ENCODE results near the gene ELF4. TPM values are rescaled to one million over a fixed set of nuclear protein-coding genes. Genes with fewer than 3 reads are reported as not detected.

ELF4 gene
- total and polyA plus RNA-seq, 3 experiments from 2014 or later = 19.5 to 24.7 (median 23.8) TPM

DNA sequence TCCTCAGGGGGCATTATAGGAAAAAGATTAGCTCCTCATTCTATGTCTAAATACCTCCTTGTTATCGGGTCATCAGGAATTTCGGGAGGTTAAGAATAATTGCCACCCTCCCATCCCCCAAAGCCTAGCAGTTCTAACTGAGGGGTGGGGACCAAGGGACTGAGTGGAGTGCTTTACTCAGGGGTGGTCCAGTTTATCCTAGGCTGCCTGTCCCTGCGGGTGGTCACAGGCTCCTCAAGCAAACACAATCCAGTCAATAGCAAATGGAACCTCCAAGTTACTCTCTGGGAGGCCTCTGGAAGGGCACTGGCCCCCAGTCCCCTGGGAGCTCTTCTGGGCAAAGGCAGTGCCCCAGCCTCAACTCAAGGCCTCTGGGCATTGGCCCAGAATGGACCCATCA, 6.7 kb downstream of the ELF4 start:
- CTCF ChIA-PET = interaction anchor here (7.4 kb wide), 1 partner anchor 23 kb away, joined by 36 read pairs; no protein-coding TSS in a partner anchor
- H3K36me3 ChIP-seq (ENCODE audit: insufficient read depth, low read length) = no peaks in the 10 kb centered on the region
- H3K27me3 Mint-ChIP-seq = peaks cover 0 to 1% of the 10 kb centered on the region in 2 donors
- no peaks in the 10 kb centered on the region for H3K9me3 ChIP-seq (ENCODE audit: low read length)
- peaks cover 49% of the 10 kb centered on the region for H3K4me1 ChIP-seq (ENCODE audit: insufficient read depth, low read length)
- H3K9me3 Mint-ChIP-seq = no peaks in the 10 kb centered on the region
- no peak overlapping the region for H3K4me3 ChIP-seq (ENCODE audit: low read length)
- H3K4me3 Mint-ChIP-seq = no peak overlapping the region
- peaks cover 0 to 15% (median 3%) of the 10 kb centered on the region in 3 donors for H3K36me3 Mint-ChIP-seq
- DNase-seq = no peak
- H3K27ac ChIP-seq (ENCODE audit: low read depth, low read length) = no peak overlapping the region
- H3K4me1 Mint-ChIP-seq = peaks cover 61 to 88% (median 86%) of the 10 kb centered on the region in 3 donors
- peak overlapping the region in 1 of 8 donors; percentile 78 for H3K27ac Mint-ChIP-seq
- H3K27me3 ChIP-seq (ENCODE audit: insufficient read depth, low read length, poor library complexity, severe bottlenecking) = no peaks in the 10 kb centered on the region
- POLR2A ChIA-PET = no interaction called here

DNA sequence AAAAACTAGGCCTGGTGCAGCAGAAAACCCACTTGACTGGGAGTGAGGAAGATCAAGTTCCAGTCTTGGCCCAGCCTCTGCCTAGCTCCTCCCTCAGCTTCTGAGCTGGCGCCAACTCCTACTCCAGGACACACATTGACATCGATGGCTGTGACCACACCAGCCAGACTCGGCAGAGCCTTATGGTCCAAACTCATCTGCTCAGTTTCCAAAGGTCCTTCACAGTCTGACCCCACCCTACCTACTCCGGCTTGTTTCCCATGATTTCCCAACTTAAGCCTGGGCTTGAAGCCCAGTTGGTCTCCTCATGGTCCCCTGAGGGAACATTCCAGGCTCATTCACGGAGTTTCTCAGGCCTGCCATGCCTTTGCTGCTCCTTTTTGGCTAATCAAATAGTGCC, 10.1 kb downstream of the ELF4 start:
- H3K27ac Mint-ChIP-seq = peak overlapping the region; percentile 50 to 93 (median 74)
- H3K27me3 ChIP-seq (ENCODE audit: insufficient read depth, low read length, poor library complexity, severe bottlenecking) = no peaks in the 10 kb centered on the region
- H3K27ac ChIP-seq (ENCODE audit: low read depth, low read length) = peak overlapping the region; percentile 24
- ChIA-PET POLR2A (no interaction called here), CTCF (interaction anchor here (1.0 kb wide), 1 partner anchor 8 kb away, joined by 3 read pairs; no protein-coding TSS in a partner anchor)
- H3K4me3 Mint-ChIP-seq = no peak overlapping the region
- peaks cover 0 to 9% (median 4%) of the 10 kb centered on the region in 3 donors for H3K36me3 Mint-ChIP-seq
- peaks cover 0 to 2% of the 10 kb centered on the region in 2 donors for H3K27me3 Mint-ChIP-seq
- no peaks in the 10 kb centered on the region for H3K36me3 ChIP-seq (ENCODE audit: insufficient read depth, low read length)
- peaks cover 56 to 84% (median 73%) of the 10 kb centered on the region in 3 donors for H3K4me1 Mint-ChIP-seq
- no peaks in the 10 kb centered on the region for H3K9me3 ChIP-seq (ENCODE audit: low read length)
- H3K4me3 ChIP-seq (ENCODE audit: low read length) = no peak overlapping the region
- no peaks in the 10 kb centered on the region for H3K9me3 Mint-ChIP-seq
- DNase-seq = no peak
- H3K4me1 ChIP-seq (ENCODE audit: insufficient read depth, low read length) = peaks cover 49% of the 10 kb centered on the region

DNA sequence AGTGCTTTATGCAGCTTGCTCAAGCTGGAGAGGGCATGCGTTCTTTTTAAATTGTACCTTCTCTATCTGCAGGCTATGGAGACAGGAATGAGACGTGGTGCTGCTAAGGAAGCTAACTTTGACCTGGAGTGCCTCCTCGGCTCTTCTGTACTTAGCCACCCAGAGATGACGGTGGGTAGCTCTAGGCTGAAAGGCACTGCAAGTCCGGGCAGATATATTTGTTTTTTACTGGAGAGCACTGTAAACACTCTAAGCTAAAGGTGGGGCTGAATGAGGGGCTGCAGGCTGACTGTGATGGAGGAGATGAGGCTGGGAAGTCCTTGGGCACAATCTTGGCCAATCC, 12.1 kb downstream of the ELF4 start:
- Mint-ChIP-seq H3K4me3 (peak overlapping the region in 6 of 7 donors; percentile 41 to 71 (median 64)), H3K9me3 (no peaks in the 10 kb centered on the region), H3K27ac (peak overlapping the region; percentile 84 to 98 (median 92)), H3K27me3 (peaks cover 0 to 2% of the 10 kb centered on the region in 2 donors), H3K36me3 (peaks cover 0 to 6% (median 4%) of the 10 kb centered on the region in 3 donors), H3K4me1 (peaks cover 59 to 80% (median 70%) of the 10 kb centered on the region in 3 donors)
- DNase-seq = no peak
- Histone ChIP-seq H3K9me3 (ENCODE audit: low read length) (no peaks in the 10 kb centered on the region), H3K4me3 (ENCODE audit: low read length) (no peak overlapping the region), H3K36me3 (ENCODE audit: insufficient read depth, low read length) (no peaks in the 10 kb centered on the region), H3K4me1 (ENCODE audit: insufficient read depth, low read length) (peaks cover 60% of the 10 kb centered on the region), H3K27ac (ENCODE audit: low read depth, low read length) (peak overlapping the region; percentile 9), H3K27me3 (ENCODE audit: insufficient read depth, low read length, poor library complexity, severe bottlenecking) (no peaks in the 10 kb centered on the region)
- POLR2A ChIA-PET = interaction anchor here (1.1 kb wide), 2 partner anchors 9 to 11 kb away, joined by 3 to 4 read pairs; no protein-coding TSS in a partner anchor
- CTCF ChIA-PET = interaction anchor here (1.1 to 2.8 kb wide), 5 partner anchors 11 to 23 kb away, joined by 3 to 12 read pairs (median 4); no protein-coding TSS in a partner anchor

DNA sequence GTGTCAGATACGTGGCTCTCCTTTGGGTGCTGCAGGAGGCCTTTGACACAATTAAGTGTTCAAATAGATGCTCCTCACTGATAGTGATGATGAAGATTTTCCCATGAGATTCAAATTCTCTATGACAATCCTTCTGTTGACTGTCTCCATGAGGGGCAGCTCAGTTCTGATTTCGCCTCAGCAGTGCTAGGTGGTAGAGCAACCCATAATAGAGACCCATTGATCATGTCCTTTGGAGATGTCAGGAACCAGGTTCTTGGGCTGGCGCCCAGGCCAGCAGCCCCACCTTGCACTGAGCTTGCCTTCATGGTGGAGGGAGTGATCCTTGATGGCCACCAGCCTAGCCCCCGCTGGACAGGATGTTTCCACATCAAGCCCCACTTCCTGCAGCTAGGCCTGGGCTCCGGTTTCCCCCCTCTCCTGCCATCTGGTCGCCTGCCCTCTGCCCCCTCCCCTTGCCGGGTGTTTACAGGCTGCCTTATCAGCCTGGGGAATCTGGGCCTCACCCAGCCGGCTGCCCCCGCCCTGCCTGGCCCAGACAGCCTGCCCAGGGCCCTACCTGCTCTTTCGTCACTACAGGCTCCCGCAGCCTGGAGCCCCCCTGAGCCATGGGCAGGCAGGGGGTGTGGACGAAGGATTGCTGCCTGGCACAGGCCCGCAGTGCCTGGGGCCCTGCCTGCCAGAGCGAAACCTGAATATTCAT, 12.6 kb downstream of the ELF4 start:
- H3K27ac Mint-ChIP-seq = peak overlapping the region; percentile 84 to 98 (median 92)
- H3K4me3 Mint-ChIP-seq = peak overlapping the region in 6 of 7 donors; percentile 41 to 71 (median 64)
- H3K4me1 Mint-ChIP-seq = peaks cover 59 to 80% (median 70%) of the 10 kb centered on the region in 3 donors
- no peaks in the 10 kb centered on the region for H3K9me3 Mint-ChIP-seq
- Histone ChIP-seq H3K27ac (ENCODE audit: low read depth, low read length) (peak overlapping the region; percentile 9), H3K9me3 (ENCODE audit: low read length) (no peaks in the 10 kb centered on the region), H3K27me3 (ENCODE audit: insufficient read depth, low read length, poor library complexity, severe bottlenecking) (no peaks in the 10 kb centered on the region), H3K4me1 (ENCODE audit: insufficient read depth, low read length) (peaks cover 65% of the 10 kb centered on the region), H3K4me3 (ENCODE audit: low read length) (no peak overlapping the region), H3K36me3 (ENCODE audit: insufficient read depth, low read length) (no peaks in the 10 kb centered on the region)
- ChIA-PET CTCF (interaction anchor here (1.1 to 2.8 kb wide), 5 partner anchors 12 to 23 kb away, joined by 3 to 12 read pairs (median 4); no protein-coding TSS in a partner anchor), POLR2A (interaction anchor here (1.1 kb wide), 2 partner anchors 9 to 11 kb away, joined by 3 to 4 read pairs; no protein-coding TSS in a partner anchor)
- DNase-seq = peak in 4 of 5 donors; percentile 21 to 52 (median 43)
- peaks cover 0 to 2% of the 10 kb centered on the region in 2 donors for H3K27me3 Mint-ChIP-seq
- H3K36me3 Mint-ChIP-seq = peaks cover 0 to 5% (median 4%) of the 10 kb centered on the region in 3 donors

DNA sequence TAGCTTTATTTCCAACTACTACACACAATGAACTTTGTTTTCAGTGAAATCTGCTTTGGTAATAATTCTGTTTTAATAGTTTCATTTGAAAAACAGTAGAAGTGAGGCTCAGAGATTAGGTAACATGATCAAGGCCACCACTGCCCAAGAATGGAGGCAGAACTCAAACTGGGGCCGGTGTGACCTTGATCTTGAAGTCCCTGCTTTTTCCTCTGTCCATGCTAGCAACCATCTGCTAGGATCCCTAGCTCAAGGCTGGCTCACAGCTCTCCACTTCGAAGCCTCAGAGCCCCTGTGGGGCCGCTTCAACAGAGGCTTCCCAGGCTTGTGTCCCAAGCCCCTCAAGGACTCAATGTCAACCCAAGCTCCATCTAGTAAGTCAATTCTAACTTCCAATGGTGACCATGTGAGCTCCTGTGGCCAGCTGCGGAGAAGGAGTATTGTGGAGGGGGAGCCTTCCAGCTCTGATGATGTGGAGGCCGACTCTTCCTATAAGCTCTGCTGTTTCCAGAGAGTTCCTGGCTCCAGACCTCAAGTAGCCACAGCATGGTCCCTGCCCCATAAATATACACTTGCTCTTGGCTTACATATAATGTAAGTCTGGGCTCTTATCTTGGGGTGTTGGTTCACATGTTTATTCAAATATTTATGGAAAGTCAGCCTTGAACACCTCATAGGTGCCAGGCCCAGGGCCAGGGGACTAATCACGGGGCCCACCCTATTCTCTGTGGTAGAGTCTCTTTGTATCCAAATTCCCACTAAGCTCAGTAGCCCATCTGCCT, 14.9 kb downstream of the ELF4 start:
- H3K27me3 ChIP-seq (ENCODE audit: insufficient read depth, low read length, poor library complexity, severe bottlenecking) = no peaks in the 10 kb centered on the region
- no peak overlapping the region for H3K4me3 ChIP-seq (ENCODE audit: low read length)
- H3K4me1 ChIP-seq (ENCODE audit: insufficient read depth, low read length) = peaks cover 69% of the 10 kb centered on the region
- ChIA-PET POLR2A (interaction anchor here (1.1 kb wide), 1 partner anchor 13 kb away, joined by 6 read pairs; no protein-coding TSS in a partner anchor), CTCF (interaction anchor here (0.9 to 1.9 kb wide), 7 partner anchors 10 to 35 kb away, joined by 3 to 6 read pairs (median 4); no protein-coding TSS in a partner anchor)
- Mint-ChIP-seq H3K27ac (peak overlapping the region; percentile 59 to 98 (median 82)), H3K36me3 (peaks cover 0 to 2% (median 0%) of the 10 kb centered on the region in 3 donors), H3K27me3 (peaks cover 0 to 2% of the 10 kb centered on the region in 2 donors), H3K9me3 (no peaks in the 10 kb centered on the region), H3K4me3 (peak overlapping the region in 3 of 7 donors; percentile 20 to 74 (median 39)), H3K4me1 (peaks cover 61 to 82% (median 72%) of the 10 kb centered on the region in 3 donors)
- no peak for DNase-seq
- no peaks in the 10 kb centered on the region for H3K36me3 ChIP-seq (ENCODE audit: insufficient read depth, low read length)
- no peaks in the 10 kb centered on the region for H3K9me3 ChIP-seq (ENCODE audit: low read length)
- no peak overlapping the region for H3K27ac ChIP-seq (ENCODE audit: low read depth, low read length)

DNA sequence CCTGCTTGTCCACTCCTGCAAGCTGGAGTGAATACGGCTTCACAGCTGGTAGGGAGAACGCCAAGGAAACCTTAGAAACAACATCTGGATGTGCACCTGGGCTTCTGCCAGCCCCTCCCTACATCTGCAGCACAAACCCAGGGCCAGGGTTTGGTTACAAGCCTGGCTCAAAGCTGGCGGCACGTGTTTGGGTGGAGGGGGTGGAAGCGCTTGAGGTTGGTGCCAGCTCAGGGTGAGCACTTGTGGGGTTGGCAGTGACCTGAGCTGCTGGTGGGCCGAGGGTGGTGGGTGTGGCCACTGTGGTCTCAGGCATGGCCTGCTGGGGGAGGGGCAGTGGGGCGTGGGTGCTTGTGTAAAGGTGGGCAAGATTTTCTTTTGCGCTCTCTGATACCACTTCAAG, 15.6 kb downstream of the ELF4 start:
- peaks cover 59 to 78% (median 70%) of the 10 kb centered on the region in 3 donors for H3K4me1 Mint-ChIP-seq
- CTCF ChIA-PET = interaction anchor here (0.9 to 1.9 kb wide), 4 partner anchors 9 to 26 kb away, joined by 4 to 6 read pairs (median 4); no protein-coding TSS in a partner anchor
- no peaks in the 10 kb centered on the region for H3K36me3 ChIP-seq (ENCODE audit: insufficient read depth, low read length)
- H3K27me3 ChIP-seq (ENCODE audit: insufficient read depth, low read length, poor library complexity, severe bottlenecking) = no peaks in the 10 kb centered on the region
- DNase-seq = peak in 1 of 5 donors; percentile 5
- no peak overlapping the region for H3K4me3 ChIP-seq (ENCODE audit: low read length)
- H3K4me3 Mint-ChIP-seq = peak overlapping the region in 3 of 7 donors; percentile 20 to 39 (median 37)
- H3K27ac Mint-ChIP-seq = peak overlapping the region; percentile 58 to 98 (median 82)
- POLR2A ChIA-PET = interaction anchor here (1.1 kb wide), 1 partner anchor 12 kb away, joined by 6 read pairs; no protein-coding TSS in a partner anchor
- no peaks in the 10 kb centered on the region for H3K9me3 ChIP-seq (ENCODE audit: low read length)
- peaks cover 0 to 2% of the 10 kb centered on the region in 2 donors for H3K27me3 Mint-ChIP-seq
- H3K27ac ChIP-seq (ENCODE audit: low read depth, low read length) = no peak overlapping the region
- peaks cover 64% of the 10 kb centered on the region for H3K4me1 ChIP-seq (ENCODE audit: insufficient read depth, low read length)
- peaks cover 0 to 2% (median 0%) of the 10 kb centered on the region in 3 donors for H3K36me3 Mint-ChIP-seq
- no peaks in the 10 kb centered on the region for H3K9me3 Mint-ChIP-seq

DNA sequence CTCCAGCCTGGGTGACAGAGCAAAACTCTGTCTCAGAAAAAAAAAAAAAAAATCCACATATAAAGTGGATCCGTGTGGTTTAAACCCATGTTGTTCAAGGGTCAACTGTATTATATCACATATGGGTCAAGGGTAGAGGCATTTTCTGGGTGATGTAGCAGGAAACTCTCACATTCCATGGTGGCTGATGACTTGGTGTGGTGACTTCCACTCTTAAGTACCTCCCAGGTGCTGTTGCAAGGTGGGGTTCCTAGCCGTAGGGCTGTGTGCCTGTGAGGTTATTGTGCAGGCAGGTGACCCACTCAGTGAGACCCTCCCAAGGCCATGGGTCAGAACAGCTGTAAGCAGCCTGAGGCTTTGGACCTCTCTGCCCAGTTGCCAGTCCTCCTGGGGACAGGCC, 17.0 kb downstream of the ELF4 start:
- ChIA-PET CTCF (interaction anchor here (1.6 to 2.0 kb wide), 3 partner anchors 14 to 26 kb away, joined by 4 to 8 read pairs (median 5); no protein-coding TSS in a partner anchor), POLR2A (no interaction called here)
- H3K27ac ChIP-seq (ENCODE audit: low read depth, low read length) = no peak overlapping the region
- peaks cover 60% of the 10 kb centered on the region for H3K4me1 ChIP-seq (ENCODE audit: insufficient read depth, low read length)
- no peaks in the 10 kb centered on the region for H3K9me3 ChIP-seq (ENCODE audit: low read length)
- Mint-ChIP-seq H3K9me3 (no peaks in the 10 kb centered on the region), H3K4me3 (peak overlapping the region in 3 of 7 donors; percentile 29 to 44 (median 37)), H3K36me3 (peaks cover 0 to 2% (median 0%) of the 10 kb centered on the region in 3 donors), H3K4me1 (peaks cover 61 to 76% (median 68%) of the 10 kb centered on the region in 3 donors), H3K27ac (peak overlapping the region in 7 of 8 donors; percentile 19 to 99 (median 82)), H3K27me3 (peaks cover 0 to 2% of the 10 kb centered on the region in 2 donors)
- H3K4me3 ChIP-seq (ENCODE audit: low read length) = no peak overlapping the region
- no peaks in the 10 kb centered on the region for H3K36me3 ChIP-seq (ENCODE audit: insufficient read depth, low read length)
- H3K27me3 ChIP-seq (ENCODE audit: insufficient read depth, low read length, poor library complexity, severe bottlenecking) = no peaks in the 10 kb centered on the region
- DNase-seq = no peak
